NCI-H82 (cell line): ENCODE results near the gene MYORG.
A peak's percentile ranks its signal among the peaks of the same experiment; 100 is the strongest.
"Not testable (repeated sequence)": the region's sequence is repeated elsewhere in the genome, so short reads cannot be mapped to it uniquely, and the experiment has no call there.

Experiments used
- DNase-seq: peaks from one replicate; lab custom pipeline; 2025; lab: John Stamatoyannopoulos, UW

MYORG gene

GRCh38 chr9:34368796-34369195, 7.9 kb downstream of the MYORG start:
- not testable (repeated sequence) for DNase-seq

DNA sequence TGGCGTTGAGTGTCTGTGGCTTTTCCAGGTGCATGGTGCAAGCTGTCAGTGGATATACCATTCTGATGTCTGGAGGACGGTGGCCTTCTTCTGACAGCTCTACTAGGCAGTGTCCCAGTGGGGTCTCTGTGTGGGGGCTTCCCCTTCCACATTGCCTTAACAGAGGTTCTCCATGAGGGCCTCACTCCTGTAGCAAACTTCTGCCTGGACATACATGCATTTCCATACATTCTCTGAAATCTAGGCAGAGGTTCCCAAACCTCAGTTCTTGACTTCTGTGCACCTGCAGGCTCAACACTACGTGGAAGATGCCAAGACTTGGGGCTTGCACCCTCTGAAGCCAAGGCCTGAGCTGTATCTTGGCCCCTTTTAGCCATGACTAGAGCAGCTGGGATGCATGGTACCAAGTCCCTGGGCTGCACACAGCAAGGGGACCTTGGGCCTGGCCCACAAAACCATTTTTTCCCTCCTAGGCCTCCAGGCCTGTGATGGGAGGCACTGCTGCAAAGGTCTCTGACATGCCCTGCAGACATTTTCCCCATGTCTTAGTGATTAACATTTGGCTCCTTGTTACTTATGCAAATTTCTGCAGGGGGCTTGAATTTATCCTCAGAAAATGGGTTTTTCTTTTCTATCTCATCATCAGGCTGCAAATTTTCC, 8.8 kb downstream of the MYORG start:
- DNase-seq = not testable (repeated sequence)

DNA sequence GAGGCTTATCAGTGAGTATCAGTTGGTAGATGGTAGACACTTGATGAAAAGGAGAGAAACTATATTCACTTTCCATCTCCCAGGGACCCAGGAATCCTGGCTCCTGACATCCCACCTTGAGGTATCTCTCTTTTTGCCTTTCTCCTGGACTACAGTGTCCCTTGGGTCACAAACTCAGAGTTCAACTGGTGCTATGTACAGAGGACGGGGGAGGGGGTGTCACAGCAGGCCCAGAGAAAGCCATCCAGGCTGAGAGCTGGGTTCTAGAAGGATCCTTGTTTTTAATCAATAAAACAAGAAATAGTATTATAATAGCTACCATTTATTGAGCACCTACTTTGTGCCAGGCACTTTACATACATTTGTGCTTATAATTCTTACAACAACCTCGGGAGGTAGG, 10.3 kb downstream of the MYORG start:
- no peak for DNase-seq

- DNase-seq = no peak
Observed at GRCh38 chr9:34365282-34365681, 11.4 kb downstream of the MYORG start.

DNA sequence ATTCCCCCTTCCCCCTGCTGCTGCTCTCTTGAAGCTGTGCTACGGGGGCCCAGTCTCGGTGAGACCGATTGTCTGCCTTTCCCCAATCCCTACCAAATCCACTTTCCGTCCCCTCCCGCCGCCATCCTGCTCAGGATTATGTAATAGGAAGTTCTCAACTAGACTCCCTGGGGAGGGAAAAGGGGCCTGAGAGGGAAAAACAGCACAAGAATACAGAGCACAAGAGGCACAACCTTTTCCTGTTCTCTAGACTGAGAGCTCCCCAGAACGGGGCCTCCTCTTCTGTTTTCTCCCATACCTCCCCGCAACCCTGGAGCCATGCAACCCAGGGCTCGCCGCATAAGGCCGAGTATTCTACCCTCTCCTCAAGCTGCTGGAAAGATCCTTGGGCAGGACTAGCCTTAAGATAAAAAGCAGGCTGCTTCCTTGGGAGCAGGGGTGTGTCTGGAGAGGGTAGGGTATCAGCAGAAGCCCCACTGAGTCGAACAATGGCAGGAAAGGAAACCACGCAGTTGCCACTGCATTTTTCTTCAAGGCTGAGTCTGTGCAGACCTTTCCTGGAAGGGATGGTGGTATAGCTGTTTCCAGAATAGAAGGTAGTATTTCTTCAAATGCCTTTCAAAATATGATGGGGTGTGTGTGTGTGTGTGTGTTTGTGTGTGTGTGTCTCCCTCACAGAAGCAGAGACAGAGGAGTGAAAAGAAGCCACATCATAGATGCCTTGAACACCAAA, 12.9 kb downstream of the MYORG start:
- DNase-seq = peak; percentile 84

DNA sequence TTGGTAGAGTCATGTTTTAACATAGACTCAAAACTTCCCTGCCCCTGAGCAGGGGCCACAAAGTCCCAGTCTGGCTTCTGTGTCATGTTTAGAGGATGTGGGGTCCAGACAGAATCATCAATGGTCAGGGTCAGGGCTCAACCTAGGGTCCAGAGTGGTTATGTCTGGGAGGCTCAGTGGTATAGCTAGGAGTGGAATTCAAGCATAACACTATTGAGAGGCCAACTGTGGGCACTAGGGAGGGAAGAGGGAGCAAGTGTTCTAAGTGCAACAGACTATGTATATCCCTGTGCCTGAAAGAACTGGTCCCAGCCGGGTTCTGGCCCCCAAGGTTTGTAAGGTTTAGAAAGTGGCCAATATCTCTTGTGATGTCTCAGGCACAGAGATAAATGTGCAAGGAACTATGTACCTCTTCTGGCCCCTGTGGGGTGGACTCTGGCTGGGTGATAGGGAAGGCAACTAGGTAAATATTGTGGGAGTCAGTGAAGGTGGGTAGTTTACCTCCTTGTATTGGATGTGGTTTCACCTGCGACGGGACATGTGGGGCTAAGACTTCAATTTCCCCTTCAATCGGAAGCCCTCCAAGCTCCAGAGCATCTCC, 14.0 kb downstream of the MYORG start:
- DNase-seq = no peak

GRCh38 chr9:34352957-34353356, 23.7 kb downstream of the MYORG start:
- not testable (repeated sequence) for DNase-seq

DNA sequence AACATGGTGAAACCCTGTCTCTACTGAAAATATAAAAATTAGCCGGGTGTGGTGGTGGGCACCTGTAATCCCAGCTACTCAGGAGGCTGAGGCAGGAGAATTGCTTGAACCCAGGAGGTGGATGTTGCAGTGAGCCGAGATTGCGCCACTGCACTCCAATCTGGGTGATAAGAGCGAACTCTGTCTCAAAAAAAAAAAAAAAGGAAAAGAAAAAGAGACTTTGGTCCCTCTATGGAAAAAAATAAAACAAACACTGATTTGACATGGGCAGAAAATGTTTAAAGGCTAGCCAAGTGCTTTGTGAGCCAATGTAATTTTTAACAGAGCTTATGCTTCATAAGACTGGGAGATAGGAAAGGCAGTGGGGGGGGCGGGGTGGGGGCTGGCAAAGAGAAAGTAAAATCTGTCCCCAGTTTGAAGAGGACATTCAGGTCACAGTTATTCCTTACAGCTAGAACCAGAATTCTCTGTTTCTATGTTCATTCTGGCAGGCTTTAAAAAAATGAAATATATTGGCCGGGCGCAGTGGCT, 24.5 kb downstream of the MYORG start:
- DNase-seq = not testable (repeated sequence)

DNA sequence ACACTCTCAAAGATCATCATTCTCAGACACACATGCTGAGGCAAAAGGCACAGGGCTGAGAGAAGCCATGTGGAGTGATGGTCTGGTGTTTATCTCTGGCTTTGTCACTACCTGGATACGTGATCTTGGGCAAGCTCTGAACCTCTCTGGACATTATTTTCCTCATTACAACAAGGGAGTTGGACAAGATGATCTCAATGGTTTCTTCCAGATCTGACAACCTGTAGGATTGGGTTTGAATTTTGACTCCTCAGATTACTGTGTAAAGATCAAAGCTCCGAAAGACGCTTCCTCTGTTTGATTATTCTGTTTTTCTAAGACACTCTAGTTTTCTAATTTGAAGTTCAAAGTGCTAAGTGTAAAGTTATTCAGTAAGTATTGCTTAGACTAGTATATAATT, 27.4 kb downstream of the MYORG start:
- no peak for DNase-seq

GRCh38 chr9:34347800-34348158, 28.9 kb downstream of the MYORG start:
- DNase-seq = no peak

DNA sequence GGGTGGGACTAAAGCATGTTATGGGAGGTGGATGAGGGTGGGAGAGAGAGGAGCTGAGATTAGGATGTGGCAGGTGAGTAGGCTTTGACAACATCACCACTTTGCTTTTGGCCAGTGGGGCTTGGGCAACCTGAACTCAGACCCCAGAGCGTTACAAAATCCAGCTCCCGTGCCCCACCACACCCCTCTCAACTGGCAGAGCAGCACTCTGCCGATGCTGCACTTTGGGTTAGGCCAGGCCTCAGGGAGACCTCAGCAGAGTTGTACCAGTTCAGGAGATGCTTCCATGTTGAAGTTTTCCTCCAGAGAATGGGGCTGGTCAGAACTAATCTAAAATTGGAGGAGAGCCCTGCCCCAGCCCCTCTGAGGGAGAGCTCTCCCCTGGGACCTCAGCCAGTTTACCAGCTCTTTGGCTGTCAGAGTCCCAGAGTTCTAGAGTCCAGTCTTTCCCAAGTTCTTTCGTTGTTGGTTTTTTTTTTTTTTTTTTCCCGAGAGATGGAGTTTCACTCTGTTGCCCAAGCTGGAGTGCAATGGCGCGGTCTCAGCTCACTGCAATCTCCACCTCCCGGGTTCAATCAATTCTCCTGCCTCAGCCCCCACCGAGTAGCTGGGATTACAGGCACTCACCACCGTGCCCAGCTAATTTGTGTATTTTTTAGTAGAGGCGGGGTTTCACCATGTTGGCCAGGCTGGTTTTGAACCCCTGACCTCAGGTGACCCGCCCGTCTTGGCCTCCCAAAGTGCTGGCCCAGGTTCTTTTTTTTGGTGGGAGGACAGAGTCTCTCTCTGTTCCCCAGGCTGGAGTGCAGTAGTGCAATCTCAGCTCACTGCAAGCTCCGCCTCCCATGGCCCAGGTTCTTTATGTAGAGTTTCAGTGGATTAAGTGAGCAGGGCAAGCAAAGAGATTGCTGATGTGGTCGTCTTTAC, 29.6 kb downstream of the MYORG start:
- peak; percentile 52 for DNase-seq

- no peak for DNase-seq
Observed at GRCh38 chr9:34343605-34344004, 33.1 kb downstream of the MYORG start.

- no peak for DNase-seq
Observed at GRCh38 chr9:34343090-34343489, 33.6 kb downstream of the MYORG start.

DNA sequence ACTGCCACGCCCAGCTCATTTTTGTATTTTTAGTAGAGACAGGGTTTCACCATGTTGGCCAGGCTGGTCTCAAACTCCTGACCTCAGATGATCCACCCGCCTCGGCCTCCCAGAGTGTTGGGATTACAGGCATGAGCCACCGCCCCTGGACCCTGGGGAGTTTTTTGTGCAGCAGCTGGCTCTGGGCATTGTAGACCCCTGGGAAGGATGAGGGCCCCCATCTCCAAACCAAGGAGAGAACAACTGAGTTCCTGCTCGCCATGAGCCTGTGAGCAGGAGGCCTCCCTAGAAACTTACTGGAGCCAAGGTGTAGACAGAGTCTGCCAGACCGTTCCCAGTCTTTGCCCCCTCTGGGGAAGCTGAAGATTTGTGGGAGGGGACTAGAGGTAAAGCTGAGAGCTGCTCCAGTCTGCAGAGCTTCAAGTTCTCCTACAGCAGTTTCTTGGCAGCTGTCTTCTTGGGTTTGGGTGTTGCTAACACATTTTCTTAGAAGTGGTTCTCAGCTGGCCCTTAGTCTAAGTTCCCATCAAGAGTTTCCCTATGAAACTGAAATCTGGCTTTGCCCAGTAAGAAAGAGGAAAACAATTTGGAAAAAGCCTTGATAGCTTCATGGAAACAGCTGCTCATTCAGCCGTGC, 34.9 kb downstream of the MYORG start:
- DNase-seq = no peak

- no peak for DNase-seq
Observed at GRCh38 chr9:34338665-34339385, 37.9 kb downstream of the MYORG start.

GRCh38 chr9:34338079-34338478, 38.6 kb downstream of the MYORG start:
- DNase-seq = not testable (repeated sequence)

DNA sequence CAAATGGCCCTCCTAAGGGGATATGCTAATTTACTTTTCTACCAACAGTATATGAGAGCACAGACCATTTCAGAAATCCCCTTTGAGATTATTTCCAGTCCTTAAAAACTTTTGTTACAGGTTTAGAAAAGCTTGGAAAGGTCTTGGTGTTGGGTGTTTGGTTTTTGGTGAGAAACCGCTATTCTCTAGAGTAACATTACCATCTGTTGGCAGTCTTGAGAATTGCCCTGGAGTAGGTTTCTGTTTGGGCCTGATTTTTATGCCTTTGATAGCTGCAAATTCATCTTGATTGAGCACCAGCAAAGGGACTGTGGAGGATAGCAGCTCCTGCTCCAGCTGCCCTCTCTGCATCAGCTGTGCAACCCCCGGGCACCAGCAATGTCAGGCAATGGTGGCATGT, 39.3 kb downstream of the MYORG start:
- DNase-seq = no peak

- no peak for DNase-seq
Observed at GRCh38 chr9:34335376-34335775, 41.3 kb downstream of the MYORG start.

GRCh38 chr9:34334916-34335315, 41.8 kb downstream of the MYORG start:
- no peak for DNase-seq

- peak; percentile 26 for DNase-seq
Observed at GRCh38 chr9:34334337-34334824, 42.3 kb downstream of the MYORG start.

GRCh38 chr9:34333836-34334235, 42.9 kb downstream of the MYORG start:
- no peak for DNase-seq
